Superior temporal gyrus (tissue), 1 donor: ENCODE results near the gene ROR1.
"Not testable (repeated sequence)": the region's sequence is repeated elsewhere in the genome, so short reads cannot be mapped to it uniquely, and the experiment has no call there.

Source experiments
- DNase-seq: peaks from one replicate; pipeline ENCODE4 v3.0.0-alpha.2; 2016; ENCODE audit errors: extremely low spot score

Gene ROR1

GRCh38 chr1:63793741-63794240 is 20.0 kb downstream of the ROR1 start:
- DNase-seq: no peak

GRCh38 chr1:63794354-63794753 is 20.5 kb downstream of the ROR1 start:
- DNase-seq: no peak

GRCh38 chr1:63794939-63795378 is 21.1 kb downstream of the ROR1 start:
- no peak for DNase-seq

GRCh38 chr1:63795455-63795854 is 21.6 kb downstream of the ROR1 start:
- DNase-seq: no peak

- DNase-seq: no peak
These were observed 23.4 kb downstream of the ROR1 start for GRCh38 chr1:63797056-63797726.

- DNase-seq: no peak
These were observed 24.5 kb downstream of the ROR1 start for GRCh38 chr1:63798284-63798683.

- no peak for DNase-seq
These were observed 25.5 kb downstream of the ROR1 start for GRCh38 chr1:63799307-63799706.

GRCh38 chr1:63799820-63800219 is 26.0 kb downstream of the ROR1 start:
- no peak for DNase-seq

GRCh38 chr1:63802109-63802508 is 28.3 kb downstream of the ROR1 start:
- no peak for DNase-seq

GRCh38 chr1:63804829-63805484 is 31.1 kb downstream of the ROR1 start:
- DNase-seq: no peak

- no peak for DNase-seq
These were observed 33.2 kb downstream of the ROR1 start for GRCh38 chr1:63807046-63807445.

- DNase-seq: no peak
These were observed 37.2 kb downstream of the ROR1 start for GRCh38 chr1:63810936-63811469.

GRCh38 chr1:63812071-63812700 is 38.4 kb downstream of the ROR1 start:
- DNase-seq: no peak

- no peak for DNase-seq
These were observed 40.0 kb downstream of the ROR1 start for GRCh38 chr1:63813829-63814277.

- DNase-seq: not testable (repeated sequence)
These were observed 42.5 kb downstream of the ROR1 start for GRCh38 chr1:63816217-63816815.

- no peak for DNase-seq
These were observed 43.4 kb downstream of the ROR1 start for GRCh38 chr1:63817152-63817667.

- no peak for DNase-seq
These were observed 43.9 kb downstream of the ROR1 start for GRCh38 chr1:63817700-63818099.

GRCh38 chr1:63818567-63819325 is 44.9 kb downstream of the ROR1 start:
- DNase-seq: no peak

- no peak for DNase-seq
These were observed 46.0 kb downstream of the ROR1 start for GRCh38 chr1:63819795-63820194.

GRCh38 chr1:63821091-63822005 is 47.5 kb downstream of the ROR1 start:
- DNase-seq: no peak
